Tibial nerve (tissue), 4 donors: Measurements from ENCODE around the gene GRIN1.

ENCODE experiments used
- CTCF ChIP-seq, 5 experiments: fragments of 200-600 bp in 3 of 5; fragments of 450-650 bp in 2 of 5; sonication (generic) in 3 of 5; IDR thresholded peaks; one replicate each; pipeline ENCODE4 v1.5.1; 2016 to 2019; ENCODE audit warnings: antibody characterized with exemption in 5 of 5, mild to moderate bottlenecking in 3 of 5, moderate library complexity in 2 of 5
- EP300 ChIP-seq, 2 donors: sonication (generic); formaldehyde crosslinking; IDR thresholded peaks; one replicate each; pipeline ENCODE4 v1.6.1; 2017; ENCODE audit warnings: antibody characterized with exemption in 2 of 2, mild to moderate bottlenecking in 1 of 2
- POLR2A ChIP-seq, 2 donors: fragments of 450-650 bp; IDR thresholded peaks; one replicate each; pipeline ENCODE4 v1.6.1; 2017; ENCODE audit warnings: antibody characterized with exemption in 2 of 2, mild to moderate bottlenecking in 2 of 2, moderate library complexity in 2 of 2

- no peak for TF ChIP-seq CTCF (IDR thresholded peaks at IDR 0.05)
- no peak for TF ChIP-seq POLR2A (IDR thresholded peaks at IDR 0.05)
- TF ChIP-seq EP300 (IDR thresholded peaks at IDR 0.05): no peak
These were observed 77.4 kb downstream of the GRIN1 start for GRCh38 chr9:137216188-137216965.
